HL-60 (cell line): ENCODE measurements around the gene BANF1.

ENCODE experiments used
- POLR2AphosphoS5 ChIP-seq: IDR thresholded peaks from 2 replicates; pipeline ENCODE4 v1.6.1; 2012; ENCODE audit warnings: low read depth
- SPI1 ChIP-seq: IDR thresholded peaks from 2 replicates; pipeline ENCODE4 v1.6.1; 2012; ENCODE audit warnings: low read depth, mild to moderate bottlenecking, borderline replicate concordance
- TF ChIP-seq, protein P1 (sequence below): IDR thresholded peaks from one replicate; pipeline ENCODE4 v1.5.1; 2011; ENCODE audit warnings: low read length, control low read depth, inconsistent platforms; ENCODE audit not compliant: insufficient read depth
- TF ChIP-seq, protein P2 (sequence below): IDR thresholded peaks from 2 replicates; pipeline ENCODE4 v1.6.1; 2012; ENCODE audit warnings: low read depth; ENCODE audit not compliant: insufficient replicate concordance

DNA sequence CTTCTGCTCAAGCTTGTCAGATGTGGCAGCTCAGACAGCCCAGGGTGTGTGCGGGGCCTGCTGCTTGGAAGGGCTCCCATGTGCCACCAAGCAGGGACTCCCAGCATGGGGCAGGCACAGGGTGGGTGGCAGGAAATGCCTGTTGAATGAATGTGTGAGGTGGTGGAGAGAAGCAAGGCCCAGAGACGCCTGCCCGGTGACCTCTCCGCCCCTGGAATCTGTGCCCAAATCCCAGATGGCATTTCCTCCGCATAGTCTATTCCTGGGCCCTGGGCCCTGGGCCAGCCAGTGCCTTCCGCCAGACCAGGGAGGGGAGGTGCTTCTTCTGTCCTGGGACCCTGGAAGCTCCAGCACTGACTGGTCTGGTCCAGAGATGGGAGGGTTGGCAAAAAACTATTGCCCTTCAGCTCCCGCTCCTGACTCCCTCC lies 13.2 kb downstream of the BANF1 start:
- TF ChIP-seq, protein P1, sequence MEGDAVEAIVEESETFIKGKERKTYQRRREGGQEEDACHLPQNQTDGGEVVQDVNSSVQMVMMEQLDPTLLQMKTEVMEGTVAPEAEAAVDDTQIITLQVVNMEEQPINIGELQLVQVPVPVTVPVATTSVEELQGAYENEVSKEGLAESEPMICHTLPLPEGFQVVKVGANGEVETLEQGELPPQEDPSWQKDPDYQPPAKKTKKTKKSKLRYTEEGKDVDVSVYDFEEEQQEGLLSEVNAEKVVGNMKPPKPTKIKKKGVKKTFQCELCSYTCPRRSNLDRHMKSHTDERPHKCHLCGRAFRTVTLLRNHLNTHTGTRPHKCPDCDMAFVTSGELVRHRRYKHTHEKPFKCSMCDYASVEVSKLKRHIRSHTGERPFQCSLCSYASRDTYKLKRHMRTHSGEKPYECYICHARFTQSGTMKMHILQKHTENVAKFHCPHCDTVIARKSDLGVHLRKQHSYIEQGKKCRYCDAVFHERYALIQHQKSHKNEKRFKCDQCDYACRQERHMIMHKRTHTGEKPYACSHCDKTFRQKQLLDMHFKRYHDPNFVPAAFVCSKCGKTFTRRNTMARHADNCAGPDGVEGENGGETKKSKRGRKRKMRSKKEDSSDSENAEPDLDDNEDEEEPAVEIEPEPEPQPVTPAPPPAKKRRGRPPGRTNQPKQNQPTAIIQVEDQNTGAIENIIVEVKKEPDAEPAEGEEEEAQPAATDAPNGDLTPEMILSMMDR: no peak
- no peak for TF ChIP-seq POLR2AphosphoS5
- TF ChIP-seq, protein P2, sequence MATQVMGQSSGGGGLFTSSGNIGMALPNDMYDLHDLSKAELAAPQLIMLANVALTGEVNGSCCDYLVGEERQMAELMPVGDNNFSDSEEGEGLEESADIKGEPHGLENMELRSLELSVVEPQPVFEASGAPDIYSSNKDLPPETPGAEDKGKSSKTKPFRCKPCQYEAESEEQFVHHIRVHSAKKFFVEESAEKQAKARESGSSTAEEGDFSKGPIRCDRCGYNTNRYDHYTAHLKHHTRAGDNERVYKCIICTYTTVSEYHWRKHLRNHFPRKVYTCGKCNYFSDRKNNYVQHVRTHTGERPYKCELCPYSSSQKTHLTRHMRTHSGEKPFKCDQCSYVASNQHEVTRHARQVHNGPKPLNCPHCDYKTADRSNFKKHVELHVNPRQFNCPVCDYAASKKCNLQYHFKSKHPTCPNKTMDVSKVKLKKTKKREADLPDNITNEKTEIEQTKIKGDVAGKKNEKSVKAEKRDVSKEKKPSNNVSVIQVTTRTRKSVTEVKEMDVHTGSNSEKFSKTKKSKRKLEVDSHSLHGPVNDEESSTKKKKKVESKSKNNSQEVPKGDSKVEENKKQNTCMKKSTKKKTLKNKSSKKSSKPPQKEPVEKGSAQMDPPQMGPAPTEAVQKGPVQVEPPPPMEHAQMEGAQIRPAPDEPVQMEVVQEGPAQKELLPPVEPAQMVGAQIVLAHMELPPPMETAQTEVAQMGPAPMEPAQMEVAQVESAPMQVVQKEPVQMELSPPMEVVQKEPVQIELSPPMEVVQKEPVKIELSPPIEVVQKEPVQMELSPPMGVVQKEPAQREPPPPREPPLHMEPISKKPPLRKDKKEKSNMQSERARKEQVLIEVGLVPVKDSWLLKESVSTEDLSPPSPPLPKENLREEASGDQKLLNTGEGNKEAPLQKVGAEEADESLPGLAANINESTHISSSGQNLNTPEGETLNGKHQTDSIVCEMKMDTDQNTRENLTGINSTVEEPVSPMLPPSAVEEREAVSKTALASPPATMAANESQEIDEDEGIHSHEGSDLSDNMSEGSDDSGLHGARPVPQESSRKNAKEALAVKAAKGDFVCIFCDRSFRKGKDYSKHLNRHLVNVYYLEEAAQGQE: no peak
- no peak for TF ChIP-seq SPI1
